ENCODE measurements around the gene DCD.
"Not testable (repeated sequence)": the region's sequence is repeated elsewhere in the genome, so short reads cannot be mapped to it uniquely, and the experiment has no call there.

The DCD gene

GRCh38 chr12:54648265-54648664, at the start of gene DCD:
DCD (minus strand) TSS chr12:54648365; CDS start chr12:54648303, 62 bp downstream.
- DNase-seq (ENCODE audit: low read depth in 2 of 2, low spot score in 1 of 2) = no peak

GRCh38 chr12:54697851-54698250, 49.7 kb upstream of the DCD start:
- no peak for DNase-seq (ENCODE audit: low read depth in 2 of 2, low spot score in 1 of 2)

- DNase-seq (ENCODE audit: low read depth in 2 of 2, low spot score in 1 of 2) = no peak
Observed at GRCh38 chr12:54692353-54692752, 44.2 kb upstream of the DCD start.

GRCh38 chr12:54689984-54690383, 41.8 kb upstream of the DCD start:
- DNase-seq (ENCODE audit: low read depth in 2 of 2, low spot score in 1 of 2) = no peak

- no peak for DNase-seq (ENCODE audit: low read depth in 2 of 2, low spot score in 1 of 2)
Observed at GRCh38 chr12:54689034-54689372, 40.8 kb upstream of the DCD start.

GRCh38 chr12:54688309-54689033, 40.3 kb upstream of the DCD start:
- no peak for DNase-seq (ENCODE audit: low read depth in 2 of 2, low spot score in 1 of 2)

GRCh38 chr12:54684636-54685630, 36.8 kb upstream of the DCD start:
- no peak for DNase-seq (ENCODE audit: low read depth in 2 of 2, low spot score in 1 of 2)

- DNase-seq (ENCODE audit: low read depth in 2 of 2, low spot score in 1 of 2) = no peak
Observed at GRCh38 chr12:54683398-54683797, 35.2 kb upstream of the DCD start.

GRCh38 chr12:54682674-54683073, 34.5 kb upstream of the DCD start:
- no peak for DNase-seq (ENCODE audit: low read depth in 2 of 2, low spot score in 1 of 2)

- no peak for DNase-seq (ENCODE audit: low read depth in 2 of 2, low spot score in 1 of 2)
Observed at GRCh38 chr12:54680374-54680773, 32.2 kb upstream of the DCD start.

- no peak for DNase-seq (ENCODE audit: low read depth in 2 of 2, low spot score in 1 of 2)
Observed at GRCh38 chr12:54678131-54678530, 30.0 kb upstream of the DCD start.

GRCh38 chr12:54667945-54668344, 19.8 kb upstream of the DCD start:
- no peak for DNase-seq (ENCODE audit: low read depth in 2 of 2, low spot score in 1 of 2)

GRCh38 chr12:54666008-54666407, 17.8 kb upstream of the DCD start:
- no peak for DNase-seq (ENCODE audit: low read depth in 2 of 2, low spot score in 1 of 2)

- not testable (repeated sequence) for DNase-seq (ENCODE audit: low read depth in 2 of 2, low spot score in 1 of 2)
Observed at GRCh38 chr12:54665022-54665635, 17.0 kb upstream of the DCD start.

- no peak for DNase-seq (ENCODE audit: low read depth in 2 of 2, low spot score in 1 of 2)
Observed at GRCh38 chr12:54663603-54664002, 15.4 kb upstream of the DCD start.

GRCh38 chr12:54662026-54662425, 13.9 kb upstream of the DCD start:
- DNase-seq (ENCODE audit: low read depth in 2 of 2, low spot score in 1 of 2) = no peak

GRCh38 chr12:54661048-54661447, 12.9 kb upstream of the DCD start:
- DNase-seq (ENCODE audit: low read depth in 2 of 2, low spot score in 1 of 2) = no peak

GRCh38 chr12:54660320-54660962, 12.3 kb upstream of the DCD start:
- no peak for DNase-seq (ENCODE audit: low read depth in 2 of 2, low spot score in 1 of 2)

GRCh38 chr12:54658306-54659264, 10.4 kb upstream of the DCD start:
- no peak for DNase-seq (ENCODE audit: low read depth in 2 of 2, low spot score in 1 of 2)

GRCh38 chr12:54657105-54657607, 9.0 kb upstream of the DCD start:
- DNase-seq (ENCODE audit: low read depth in 2 of 2, low spot score in 1 of 2) = no peak

All from stimulated activated CD8-positive, alpha-beta memory T cell treated with anti-CD3 and anti-CD28 coated beads, Interleukin-4, amount 100 ng/mL, for 1 hour (primary cell).